H1 (cell line): Measurements from ENCODE around the gene C2CD4D. TPM values are rescaled to one million over a fixed set of nuclear protein-coding genes. Genes with fewer than 3 reads are reported as not detected.

ENCODE experiments used
- CTCF ChIA-PET: fragments of 300-600 bp; sonication (Branson Sonifier 250); formaldehyde crosslinking; loops from one replicate; lab custom pipeline; 2021; ENCODE audit not compliant: partially characterized antibody; lab: Charles Lee
- POLR2A ChIA-PET: fragments of 300-600 bp; sonication (Branson Sonifier 250); formaldehyde crosslinking; loops from one replicate; lab custom pipeline; 2021; ENCODE audit warnings: inconsistent platforms; ENCODE audit not compliant: partially characterized antibody; lab: Charles Lee
- DNase-seq, 2 experiments: peaks; one replicate each; pipeline versions ENCODE4 v3.0.0 to v3.0.0-alpha.2; 2010 to 2022; ENCODE audit warnings: low spot score in 2 of 2, low read depth in 1 of 2, mixed read lengths in 1 of 2
- FAIRE-seq: peaks from 2 replicates; lab custom pipeline; 2011; peaks lifted over from hg19 to GRCh38; lab: Jason Lieb, UNC
- H2AFZ ChIP-seq: 2 replicates; pipeline ENCODE4 v1.8.1; 2012; ENCODE audit warnings: low read length, inconsistent platforms
- H2AK5ac ChIP-seq: 2 replicates; pipeline ENCODE4 v1.6.1; 2013; ENCODE audit warnings: low read depth, low read length
- H2BK120ac ChIP-seq: replicated peaks from 2 replicates; pipeline ENCODE3; 2013; ENCODE audit warnings: low read depth, low read length, inconsistent platforms
- H2BK12ac ChIP-seq: 2 replicates; pipeline ENCODE4 v1.6.1; 2013; ENCODE audit warnings: low read depth, low read length
- H2BK15ac ChIP-seq: 2 replicates; pipeline ENCODE4 v1.6.1; 2013; ENCODE audit warnings: low read length
- H2BK20ac ChIP-seq: 2 replicates; pipeline ENCODE4 v1.6.1; 2013; ENCODE audit warnings: low read length
- H2BK5ac ChIP-seq: 2 replicates; pipeline ENCODE4 v1.6.1; 2013; ENCODE audit warnings: low read depth, low read length
- H3K14ac ChIP-seq: 2 replicates; pipeline ENCODE4 v1.6.1; 2013; ENCODE audit warnings: inconsistent platforms; ENCODE audit not compliant: insufficient read length
- H3K18ac ChIP-seq: 2 replicates; pipeline ENCODE4 v1.6.1; 2013; ENCODE audit warnings: low read length; ENCODE audit errors: extremely low read depth
- H3K23ac ChIP-seq: 2 replicates; pipeline ENCODE4 v1.6.1; 2013; ENCODE audit warnings: inconsistent platforms; ENCODE audit not compliant: insufficient read length
- H3K23me2 ChIP-seq: 2 replicates; pipeline ENCODE4 v1.6.1; 2013; ENCODE audit warnings: low read depth, low read length
- H3K27ac ChIP-seq: 2 replicates; pipeline ENCODE4 v1.6.1; 2011; ENCODE audit warnings: low read depth, low read length, inconsistent platforms
- H3K27me3 ChIP-seq, 4 experiments: replicated peaks in 1 of 4; 1 replicate in 1 of 4; 2 replicates in 3 of 4; pipeline versions ENCODE4 v1.6.1 to v1.8.1; 2011 to 2013; ENCODE audit warnings: low read length in 3 of 4, mild to moderate bottlenecking in 3 of 4, inconsistent platforms in 2 of 4, mixed read lengths in 2 of 4, moderate library complexity in 1 of 4; ENCODE audit not compliant: control insufficient read depth in 3 of 4, insufficient read depth in 3 of 4; ENCODE audit errors: extremely low read depth in 1 of 4
- H3K36me3 ChIP-seq, 4 experiments: 2 replicates each; pipeline versions ENCODE4 v1.6.1 to v1.8.1; 2011 to 2013; ENCODE audit warnings: mild to moderate bottlenecking in 4 of 4, low read length in 3 of 4, moderate library complexity in 2 of 4, control low read depth in 1 of 4, inconsistent platforms in 1 of 4; ENCODE audit not compliant: insufficient read depth in 4 of 4, control insufficient read depth in 2 of 4
- H3K4ac ChIP-seq: replicated peaks from 2 replicates; pipeline ENCODE3; 2013; ENCODE audit warnings: low read length, low read depth, mixed read lengths, inconsistent platforms; ENCODE audit not compliant: insufficient read length
- H3K4me1 ChIP-seq, 4 experiments: replicated peaks in 1 of 4; 1 replicate in 1 of 4; 2 replicates in 3 of 4; pipeline versions ENCODE4 v1.6.1 to v1.8.1; 2011 to 2013; ENCODE audit warnings: low read length in 3 of 4, inconsistent platforms in 2 of 4, mixed read lengths in 1 of 4; ENCODE audit not compliant: insufficient read depth in 4 of 4, control insufficient read depth in 3 of 4
- H3K4me2 ChIP-seq, 2 experiments: 2 replicates each; pipeline versions ENCODE4 v1.6.1 to v1.8.1; 2011 to 2013; ENCODE audit warnings: low read depth in 2 of 2, low read length in 2 of 2, control low read depth in 1 of 2, inconsistent platforms in 1 of 2, mild to moderate bottlenecking in 1 of 2; ENCODE audit not compliant: insufficient read depth in 1 of 2
- H3K4me3 ChIP-seq, 4 experiments: fragments of 200-600, 300-600 bp in 1 of 4; sonication (generic), shearing (Covaris generic), sonication (Bioruptor Twin) in 1 of 4; 2 replicates each; pipeline versions ENCODE4 v1.5.1 to v1.8.1; 2011 to 2016; ENCODE audit warnings: low read length in 4 of 4, low read depth in 3 of 4, control low read depth in 2 of 4, inconsistent platforms in 2 of 4, mild to moderate bottlenecking in 2 of 4, mixed read lengths in 1 of 4, moderate library complexity in 1 of 4; ENCODE audit not compliant: insufficient read depth in 2 of 4; ENCODE audit errors: extremely low read depth in 1 of 4
- H3K56ac ChIP-seq: replicated peaks from 2 replicates; pipeline ENCODE3; 2013; ENCODE audit warnings: low read depth, mild to moderate bottlenecking, mixed read lengths, low read length, inconsistent platforms; ENCODE audit not compliant: insufficient read length
- H3K79me1 ChIP-seq: 2 replicates; pipeline ENCODE4 v1.6.1; 2013; ENCODE audit warnings: low read depth, low read length, control low read depth
- H3K79me2 ChIP-seq, 2 experiments: 2 replicates each; pipeline versions ENCODE4 v1.6.1 to v1.8.1; 2012 to 2013; ENCODE audit warnings: low read length in 2 of 2, mild to moderate bottlenecking in 2 of 2, inconsistent platforms in 1 of 2; ENCODE audit not compliant: insufficient read depth in 2 of 2, control insufficient read depth in 1 of 2
- H3K9ac ChIP-seq, 4 experiments: replicated peaks in 1 of 4; 1 replicate in 1 of 4; 2 replicates in 3 of 4; pipeline versions ENCODE4 v1.6.1 to v1.8.1; 2011 to 2013; ENCODE audit warnings: low read depth in 3 of 4, low read length in 3 of 4, control low read depth in 2 of 4, mild to moderate bottlenecking in 2 of 4, moderate library complexity in 2 of 4, inconsistent platforms in 1 of 4; ENCODE audit errors: extremely low read depth in 1 of 4
- H3K9me3 ChIP-seq, 2 experiments: 2 replicates each; pipeline versions ENCODE4 v1.6.1 to v1.8.1; 2012 to 2013; ENCODE audit warnings: mild to moderate bottlenecking in 2 of 2, moderate library complexity in 2 of 2, control low read depth in 1 of 2, inconsistent platforms in 1 of 2, low read depth in 1 of 2, low read length in 1 of 2, mixed read lengths in 1 of 2; ENCODE audit not compliant: insufficient read depth in 2 of 2
- H4K20me1 ChIP-seq, 2 experiments: replicated peaks in 1 of 2; 2 replicates each; pipeline versions ENCODE3 to v1.8.1; 2011 to 2013; ENCODE audit warnings: inconsistent platforms in 2 of 2, low read length in 2 of 2, mild to moderate bottlenecking in 1 of 2; ENCODE audit not compliant: insufficient read depth in 2 of 2, control insufficient read depth in 1 of 2
- H4K5ac ChIP-seq: 2 replicates; pipeline ENCODE4 v1.6.1; 2013; ENCODE audit warnings: low read length, low read depth, mixed read lengths, inconsistent platforms; ENCODE audit not compliant: insufficient read length
- H4K8ac ChIP-seq: 2 replicates; pipeline ENCODE4 v1.8.0; 2013; ENCODE audit warnings: mild to moderate bottlenecking, moderate library complexity, low read length, inconsistent platforms; ENCODE audit not compliant: insufficient read depth; ENCODE audit errors: extremely low read depth
- H4K91ac ChIP-seq: replicated peaks from 2 replicates; pipeline ENCODE3; 2013; ENCODE audit warnings: low read length, mixed read lengths, inconsistent platforms; ENCODE audit not compliant: insufficient read length
- CHD2 ChIP-seq: IDR thresholded peaks from 2 replicates; pipeline ENCODE4 v1.6.1; 2012; ENCODE audit warnings: low read length, improper control_type of control experiment
- JUND ChIP-seq: IDR thresholded peaks from 2 replicates; pipeline ENCODE4 v1.6.1; 2011; ENCODE audit warnings: mild to moderate bottlenecking, improper control_type of control experiment, low read length
- KDM1A ChIP-seq: fragments of 200-600, 300-600 bp; sonication (generic); IDR thresholded peaks from 2 replicates; pipeline ENCODE4 v1.7.1; 2016; ENCODE audit warnings: mild to moderate bottlenecking, low read length, borderline replicate concordance
- TEAD4 ChIP-seq: IDR thresholded peaks from 2 replicates; pipeline ENCODE4 v1.6.1; 2012; ENCODE audit warnings: low read depth, low read length, inconsistent platforms, mixed read lengths
- WGBS, 2 experiments: shearing (Covaris generic) in 1 of 2; methylation state at CpG; one replicate each; pipeline versions ENCODE4 v1.1.6 to v1.1.7; 2013 to 2015; ENCODE audit warnings: low lambda C conversion rate in 2 of 2, mixed read lengths in 2 of 2, inconsistent platforms in 1 of 2, low coverage in 1 of 2, missing lambda C conversion rate in 1 of 2; ENCODE audit not compliant: insufficient replicate concordance in 2 of 2, insufficient coverage in 1 of 2, insufficient read length in 1 of 2; ENCODE audit errors: extremely low coverage in 1 of 2, missing lambda C conversion rate in 1 of 2; 5-methylcytosine and 5-hydroxymethylcytosine counted together
- polyA plus RNA-seq, 7 experiments: library from polyadenylated mRNA; depleted of rRNA in 3 of 7; stranded (reverse) in 5 of 7; unstranded in 2 of 7; fragments of >200 nt in 5 of 7; fragments of 200-250 nt in 2 of 7; gene quantifications; 1 replicate in 5 of 7; 2 replicates in 1 of 7; 4 replicates in 1 of 7; pipeline versions ENCODE4 v1.2.1 to v1.2.3, GENCODE V29; 2011 to 2013; ENCODE audit warnings: missing spikeins in 2 of 7, mixed read lengths in 2 of 7
- total RNA-seq: library from RNA; stranded (reverse); fragmentation: NEBNext Ultra II Directional; extraction: Animal tissue kit (Norgen Biotek cat#: 25700); gene quantifications from 2 replicates; pipeline ENCODE4 v1.2.1, GENCODE V29; 2021
- TF ChIP-seq, protein P1 (sequence below), 3 experiments: IDR thresholded peaks; 1 replicate in 2 of 3; 2 replicates in 1 of 3; pipeline versions ENCODE4 v1.5.1 to v1.6.1; 2011; ENCODE audit warnings: low read length in 3 of 3, mild to moderate bottlenecking in 3 of 3, inconsistent platforms in 2 of 3, low read depth in 1 of 3, moderate library complexity in 1 of 3; ENCODE audit not compliant: insufficient read depth in 1 of 3; ENCODE audit errors: control extremely low read depth in 1 of 3
- TF ChIP-seq, protein P2 (sequence below): IDR thresholded peaks from 2 replicates; pipeline ENCODE4 v1.6.1; 2012; ENCODE audit warnings: low read length, inconsistent platforms

Gene C2CD4D
- total and polyA plus RNA-seq, 2 of the 8 experiments (the other 6 are each of a cell fraction or from before 2014, with no cell fraction given), result 0.41 to 0.71 TPM

DNA sequence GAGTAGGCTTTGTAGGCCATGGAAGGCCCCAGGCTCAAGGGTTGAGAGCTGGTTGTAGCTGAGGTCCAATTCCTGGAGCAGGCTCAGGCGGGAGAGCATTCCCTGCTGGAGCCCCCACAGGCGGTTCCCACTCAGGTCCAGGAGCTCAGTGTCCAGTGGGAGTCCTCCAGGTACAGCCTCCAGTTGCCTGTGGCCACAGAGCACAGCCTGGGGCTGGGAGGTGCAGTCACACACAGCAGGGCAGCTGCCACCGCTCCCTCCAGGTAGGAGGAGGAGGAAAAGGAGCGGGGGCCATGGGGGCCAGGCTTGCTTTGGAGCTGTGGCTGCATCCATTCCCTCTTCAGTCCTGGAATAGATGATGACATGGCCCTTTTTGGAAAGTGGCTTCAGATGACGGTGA lies 37.2 kb downstream of the C2CD4D start:
- no peak overlapping the region for H4K8ac ChIP-seq
- no peak overlapping the region for H3K4ac ChIP-seq
- H4K91ac ChIP-seq, result no peak overlapping the region
- no peaks in the 10 kb centered on the region for H3K36me3 ChIP-seq
- H2BK12ac ChIP-seq, result no peak overlapping the region
- H2AK5ac ChIP-seq, result no peak overlapping the region
- H3K23ac ChIP-seq, result no peak overlapping the region
- no peak overlapping the region for H2BK15ac ChIP-seq
- H3K4me3 ChIP-seq, result no peak overlapping the region
- H3K4me1 ChIP-seq, result no peaks in the 10 kb centered on the region; a peak in 1 of 7 replicates
- TF ChIP-seq KDM1A, result no peak
- no peak for TF ChIP-seq TEAD4
- no peak for TF ChIP-seq JUND
- TF ChIP-seq, protein P1, sequence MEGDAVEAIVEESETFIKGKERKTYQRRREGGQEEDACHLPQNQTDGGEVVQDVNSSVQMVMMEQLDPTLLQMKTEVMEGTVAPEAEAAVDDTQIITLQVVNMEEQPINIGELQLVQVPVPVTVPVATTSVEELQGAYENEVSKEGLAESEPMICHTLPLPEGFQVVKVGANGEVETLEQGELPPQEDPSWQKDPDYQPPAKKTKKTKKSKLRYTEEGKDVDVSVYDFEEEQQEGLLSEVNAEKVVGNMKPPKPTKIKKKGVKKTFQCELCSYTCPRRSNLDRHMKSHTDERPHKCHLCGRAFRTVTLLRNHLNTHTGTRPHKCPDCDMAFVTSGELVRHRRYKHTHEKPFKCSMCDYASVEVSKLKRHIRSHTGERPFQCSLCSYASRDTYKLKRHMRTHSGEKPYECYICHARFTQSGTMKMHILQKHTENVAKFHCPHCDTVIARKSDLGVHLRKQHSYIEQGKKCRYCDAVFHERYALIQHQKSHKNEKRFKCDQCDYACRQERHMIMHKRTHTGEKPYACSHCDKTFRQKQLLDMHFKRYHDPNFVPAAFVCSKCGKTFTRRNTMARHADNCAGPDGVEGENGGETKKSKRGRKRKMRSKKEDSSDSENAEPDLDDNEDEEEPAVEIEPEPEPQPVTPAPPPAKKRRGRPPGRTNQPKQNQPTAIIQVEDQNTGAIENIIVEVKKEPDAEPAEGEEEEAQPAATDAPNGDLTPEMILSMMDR (IDR thresholded peaks at IDR 0.05; ENCODE audit: control extremely low read depth in 1 of 3, insufficient read depth in 1 of 3, low read depth in 1 of 3, low read length in 3 of 3), result no peak
- no peak for TF ChIP-seq CHD2
- TF ChIP-seq, protein P2, sequence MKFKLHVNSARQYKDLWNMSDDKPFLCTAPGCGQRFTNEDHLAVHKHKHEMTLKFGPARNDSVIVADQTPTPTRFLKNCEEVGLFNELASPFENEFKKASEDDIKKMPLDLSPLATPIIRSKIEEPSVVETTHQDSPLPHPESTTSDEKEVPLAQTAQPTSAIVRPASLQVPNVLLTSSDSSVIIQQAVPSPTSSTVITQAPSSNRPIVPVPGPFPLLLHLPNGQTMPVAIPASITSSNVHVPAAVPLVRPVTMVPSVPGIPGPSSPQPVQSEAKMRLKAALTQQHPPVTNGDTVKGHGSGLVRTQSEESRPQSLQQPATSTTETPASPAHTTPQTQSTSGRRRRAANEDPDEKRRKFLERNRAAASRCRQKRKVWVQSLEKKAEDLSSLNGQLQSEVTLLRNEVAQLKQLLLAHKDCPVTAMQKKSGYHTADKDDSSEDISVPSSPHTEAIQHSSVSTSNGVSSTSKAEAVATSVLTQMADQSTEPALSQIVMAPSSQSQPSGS, result no peak
- no peaks in the 10 kb centered on the region for H4K20me1 ChIP-seq
- H3K27ac ChIP-seq, result no peak overlapping the region
- 83% methylated on average over 4 of the region's 5 CpGs; no CpG with 5 or more reads in 1 of the 2 experiments for WGBS, 2 experiments
- H2AFZ ChIP-seq, result no peak overlapping the region
- FAIRE-seq (no peak), DNase-seq (no peak)
- CTCF ChIA-PET, result interaction anchor here (0.6 to 2.4 kb wide), 5 partner anchors 9 to 1679 kb away, joined by 3 to 9 read pairs (median 7); partner anchors contain the start of gene TDRKH
- H3K56ac ChIP-seq, result no peak overlapping the region
- no peak overlapping the region for H2BK5ac ChIP-seq
- no peak overlapping the region for H2BK20ac ChIP-seq
- POLR2A ChIA-PET, result interaction anchor here (1.4 to 3.2 kb wide), 2 partner anchors 11 to 39 kb away, joined by 3 to 9 read pairs; partner anchors contain the start of gene MRPL9
- peaks cover 0 to 3% (median 1%) of the 10 kb centered on the region in 4 experiments; a peak in 1 of 7 replicates for H3K27me3 ChIP-seq
- H2BK120ac ChIP-seq, result no peak overlapping the region
- no peaks in the 10 kb centered on the region for H3K79me2 ChIP-seq
- no peak overlapping the region for H3K14ac ChIP-seq
- H3K9me3 ChIP-seq, result no peaks in the 10 kb centered on the region
- H4K5ac ChIP-seq, result no peak overlapping the region
- H3K79me1 ChIP-seq, result no peaks in the 10 kb centered on the region
- no peak overlapping the region for H3K18ac ChIP-seq
- H3K23me2 ChIP-seq, result no peaks in the 10 kb centered on the region
- no peak overlapping the region for H3K9ac ChIP-seq
- H3K4me2 ChIP-seq, result no peak overlapping the region
